OCI-LY3 (cell line): Measurements from ENCODE around the gene SETSIP.
"Not testable (repeated sequence)": the region's sequence is repeated elsewhere in the genome, so short reads cannot be mapped to it uniquely, and the experiment has no call there.

Experiments used
- H2AFZ ChIP-seq: fragments of 200-600, 300-600 bp; shearing (Covaris generic); 2 replicates; pipeline ENCODE4 v1.6.0; 2014; ENCODE audit warnings: antibody characterized with exemption, low read depth, low read length
- H3K27ac ChIP-seq: fragments of 200-600, 300-600 bp; sonication (generic); 2 replicates; pipeline ENCODE4 v1.5.1; 2014; ENCODE audit warnings: mild to moderate bottlenecking, low read length, moderate library complexity, mixed read lengths
- H3K27me3 ChIP-seq: fragments of 200-600, 300-600 bp; sonication (generic); 2 replicates; pipeline ENCODE4 v1.6.1; 2014; ENCODE audit warnings: low read depth, low read length, mixed read lengths
- H3K36me3 ChIP-seq: fragments of 200-600, 300-600 bp; sonication (generic); replicated peaks from 2 replicates; pipeline ENCODE3; 2014; ENCODE audit warnings: low read depth, low read length, mixed read lengths
- H3K4me1 ChIP-seq: fragments of 300-600, 200-600 bp; sonication (generic); 2 replicates; pipeline ENCODE4 v1.6.1; 2014; ENCODE audit warnings: low read length, mixed read lengths
- H3K4me2 ChIP-seq: fragments of 200-600, 300-600 bp; sonication (generic); 2 replicates; pipeline ENCODE4 v1.6.1; 2014; ENCODE audit warnings: low read length, mixed read lengths
- H3K4me3 ChIP-seq: fragments of 300-600, 200-600 bp; sonication (generic); 2 replicates; pipeline ENCODE4 v1.5.1; 2014; ENCODE audit warnings: antibody characterized with exemption, mild to moderate bottlenecking, low read length, moderate library complexity
- H3K79me2 ChIP-seq: fragments of 300-600, 200-600 bp; shearing (Covaris generic); 2 replicates; pipeline ENCODE4 v1.6.1; 2014; ENCODE audit warnings: mild to moderate bottlenecking, low read length, mixed read lengths
- H3K9ac ChIP-seq: fragments of 300-600, 200-600 bp; shearing (Covaris generic); 2 replicates; pipeline ENCODE4 v1.6.0; 2014; ENCODE audit warnings: mild to moderate bottlenecking, low read length, moderate library complexity
- H3K9me3 ChIP-seq: fragments of 200-600, 300-600 bp; shearing (Covaris generic); 2 replicates; pipeline ENCODE4 v1.6.1; 2014; ENCODE audit warnings: low read length, mixed read lengths; ENCODE audit not compliant: insufficient read depth
- H4K20me1 ChIP-seq: fragments of 200-600, 300-600 bp; sonication (generic); 2 replicates; pipeline ENCODE4 v1.6.1; 2016; ENCODE audit warnings: low read length, mixed read lengths; ENCODE audit not compliant: insufficient read depth
- CTCF ChIP-seq: fragments of 200-600, 300-600 bp; sonication (generic); IDR thresholded peaks from 2 replicates; pipeline ENCODE4 v1.5.1; 2014; ENCODE audit warnings: antibody characterized with exemption, low read length, low read depth
- EZH2phosphoT487 ChIP-seq: fragments of 200-600 bp; shearing (Covaris generic); IDR thresholded peaks from 2 replicates; pipeline ENCODE4 v1.6.1; 2018; ENCODE audit warnings: antibody characterized with exemption, mixed run types, low read depth

The SETSIP gene

DNA sequence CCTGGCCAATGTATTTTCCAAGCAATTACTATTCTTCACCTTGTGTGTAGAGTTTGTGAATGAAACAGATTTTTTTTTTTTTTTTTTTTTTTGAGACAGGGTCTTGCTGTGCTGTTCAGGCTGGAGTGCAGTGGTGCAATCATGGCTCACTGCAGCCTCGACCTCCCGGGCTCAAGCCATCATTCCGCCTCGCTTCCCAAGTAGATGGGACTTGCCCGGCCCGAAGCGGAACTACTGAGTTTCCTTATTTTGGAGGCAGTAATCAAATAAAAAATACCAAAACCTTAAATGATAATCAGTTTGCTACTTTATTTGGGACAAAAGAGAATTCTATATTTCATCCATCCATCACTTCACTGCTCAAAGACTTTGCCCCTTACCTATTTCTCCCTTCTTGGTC lies 4.2 kb upstream of the SETSIP start:
- TF ChIP-seq EZH2phosphoT487 (no peak), CTCF (no peak)
- no peaks in the 10 kb centered on the region for H4K20me1 ChIP-seq
- H3K27me3 ChIP-seq, result no peaks in the 10 kb centered on the region
- H3K27ac ChIP-seq, result no peak overlapping the region
- no peak overlapping the region for H3K9ac ChIP-seq
- peak overlapping the region; percentile 88 for H3K4me3 ChIP-seq
- H2AFZ ChIP-seq, result peak overlapping the region; percentile 94
- no peaks in the 10 kb centered on the region; the same call in 1 of the 2 replicates for H3K4me1 ChIP-seq
- peak overlapping the region; percentile 74 for H3K4me2 ChIP-seq
- no peaks in the 10 kb centered on the region for H3K36me3 ChIP-seq
- no peaks in the 10 kb centered on the region for H3K79me2 ChIP-seq
- no peaks in the 10 kb centered on the region for H3K9me3 ChIP-seq

DNA sequence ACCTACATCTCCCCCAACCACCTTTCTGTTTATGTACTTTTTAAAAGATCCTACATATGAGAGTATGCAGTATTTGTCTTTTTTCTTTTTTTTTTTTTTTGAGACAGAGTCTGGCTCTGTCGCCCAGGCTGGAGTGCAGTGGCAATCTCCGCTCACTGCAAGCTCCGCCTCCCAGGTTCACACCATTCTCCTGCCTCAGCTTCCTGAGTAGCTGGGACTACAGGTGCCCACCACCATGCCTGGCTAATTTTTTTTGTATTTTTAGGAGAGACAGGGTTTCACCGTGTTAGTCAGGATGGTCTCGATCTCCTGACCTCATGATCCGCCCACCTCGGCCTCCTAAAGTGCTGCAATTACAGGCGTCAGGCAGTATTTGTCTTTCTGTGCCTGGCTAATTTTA lies 2.9 kb upstream of the SETSIP start:
- H3K4me1 ChIP-seq, H4K20me1 ChIP-seq, H3K4me2 ChIP-seq, H3K79me2 ChIP-seq, H2AFZ ChIP-seq, H3K4me3 ChIP-seq, H3K9ac ChIP-seq, H3K27me3 ChIP-seq, H3K36me3 ChIP-seq, H3K27ac ChIP-seq, H3K9me3 ChIP-seq: not testable (repeated sequence)

GRCh38 chr1:92076363-92076762 lies 1.2 kb upstream of the SETSIP start:
- H3K27me3 ChIP-seq, result no peaks in the 10 kb centered on the region
- H3K4me2 ChIP-seq, result no peak overlapping the region
- no peaks in the 10 kb centered on the region for H3K36me3 ChIP-seq
- no peak overlapping the region for H2AFZ ChIP-seq
- no peaks in the 10 kb centered on the region for H4K20me1 ChIP-seq
- H3K9ac ChIP-seq, result no peak overlapping the region
- H3K9me3 ChIP-seq, result no peaks in the 10 kb centered on the region
- H3K4me1 ChIP-seq, result no peaks in the 10 kb centered on the region; the same call in 1 of the 2 replicates
- no peak overlapping the region for H3K27ac ChIP-seq
- no peaks in the 10 kb centered on the region for H3K79me2 ChIP-seq
- no peak overlapping the region for H3K4me3 ChIP-seq
- TF ChIP-seq CTCF (no peak), EZH2phosphoT487 (no peak)

DNA sequence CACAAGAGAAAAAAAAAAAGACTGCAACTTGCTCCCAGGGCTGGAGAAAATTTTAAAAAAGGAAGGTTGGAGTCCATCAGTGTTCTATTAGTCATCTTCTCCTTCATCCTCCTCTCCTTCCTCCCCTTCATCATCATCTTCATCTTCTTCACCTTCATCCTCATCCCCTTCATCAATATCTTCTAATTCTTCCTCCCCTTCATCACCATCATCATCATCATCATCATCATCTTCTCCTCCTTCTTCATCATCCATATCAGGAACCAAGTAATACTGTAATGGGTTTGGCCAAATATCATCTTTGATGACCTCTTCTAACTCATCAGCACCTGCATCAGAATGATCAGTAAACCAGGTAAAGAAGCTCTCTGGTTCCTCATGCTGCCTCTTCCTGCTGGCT lies 765 bp downstream of the SETSIP start:
- H3K36me3 ChIP-seq, H3K9ac ChIP-seq, H3K9me3 ChIP-seq: not testable (repeated sequence)

GRCh38 chr1:92070892-92071291 lies 4.3 kb downstream of the SETSIP start:
- H3K4me3 ChIP-seq, result no peak overlapping the region
- H4K20me1 ChIP-seq, result no peaks in the 10 kb centered on the region
- no peak overlapping the region for H3K9ac ChIP-seq
- no peak overlapping the region for H3K27ac ChIP-seq
- no peak overlapping the region for H2AFZ ChIP-seq
- H3K79me2 ChIP-seq, result no peaks in the 10 kb centered on the region
- no peaks in the 10 kb centered on the region for H3K36me3 ChIP-seq
- H3K4me2 ChIP-seq, result no peak overlapping the region
- TF ChIP-seq EZH2phosphoT487 (no peak), CTCF (no peak)
- no peaks in the 10 kb centered on the region for H3K27me3 ChIP-seq
- no peaks in the 10 kb centered on the region for H3K4me1 ChIP-seq
- H3K9me3 ChIP-seq, result no peaks in the 10 kb centered on the region

More for the DNA sequence above, 765 bp downstream of the SETSIP start:
- not testable (repeated sequence) for H4K20me1 ChIP-seq, H3K4me3 ChIP-seq, H3K27me3 ChIP-seq, H3K4me1 ChIP-seq, H3K79me2 ChIP-seq, H3K4me2 ChIP-seq, H2AFZ ChIP-seq, H3K27ac ChIP-seq
